CD4-positive, alpha-beta T cell treated with Interleukin-4 for 1 hour (primary cell): ENCODE measurements around the gene NGDN.

ENCODE experiments used
- DNase-seq, 2 donors: peaks; one replicate each; pipeline ENCODE4 v3.0.0-alpha.2; 2020 to 2022

The NGDN gene

DNA sequence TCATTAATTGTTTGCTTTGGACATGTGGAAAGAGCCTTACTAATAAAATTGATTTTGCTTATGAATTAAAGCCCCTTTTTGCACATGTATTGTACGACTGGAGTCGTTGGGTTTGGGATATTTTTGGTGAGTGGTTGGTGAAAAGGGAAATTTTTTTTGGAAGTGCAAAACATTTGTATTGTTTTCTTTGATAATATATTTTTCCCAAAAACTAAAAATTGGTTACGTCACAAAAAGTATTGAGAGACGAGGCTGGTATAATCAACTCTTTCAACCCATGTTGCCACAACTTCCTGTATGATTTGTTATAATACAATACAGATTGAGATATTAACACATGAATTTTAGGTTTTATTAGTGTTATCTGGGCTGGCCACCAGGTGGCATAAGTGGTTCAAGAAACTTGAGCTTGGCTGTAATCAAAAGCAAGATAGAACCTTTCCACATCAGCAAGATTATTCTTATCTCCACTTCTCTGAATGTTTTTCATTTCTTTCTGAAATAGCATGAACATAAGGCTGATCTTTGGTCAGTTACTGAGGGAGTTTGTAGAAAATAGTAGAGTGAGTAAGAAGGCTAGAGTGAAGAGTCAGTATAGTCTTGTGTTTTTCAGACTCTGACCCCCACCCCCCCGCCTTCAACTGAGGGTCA is 8.7 kb downstream of the NGDN start:
- peak; percentile 70 to 82 for DNase-seq

DNA sequence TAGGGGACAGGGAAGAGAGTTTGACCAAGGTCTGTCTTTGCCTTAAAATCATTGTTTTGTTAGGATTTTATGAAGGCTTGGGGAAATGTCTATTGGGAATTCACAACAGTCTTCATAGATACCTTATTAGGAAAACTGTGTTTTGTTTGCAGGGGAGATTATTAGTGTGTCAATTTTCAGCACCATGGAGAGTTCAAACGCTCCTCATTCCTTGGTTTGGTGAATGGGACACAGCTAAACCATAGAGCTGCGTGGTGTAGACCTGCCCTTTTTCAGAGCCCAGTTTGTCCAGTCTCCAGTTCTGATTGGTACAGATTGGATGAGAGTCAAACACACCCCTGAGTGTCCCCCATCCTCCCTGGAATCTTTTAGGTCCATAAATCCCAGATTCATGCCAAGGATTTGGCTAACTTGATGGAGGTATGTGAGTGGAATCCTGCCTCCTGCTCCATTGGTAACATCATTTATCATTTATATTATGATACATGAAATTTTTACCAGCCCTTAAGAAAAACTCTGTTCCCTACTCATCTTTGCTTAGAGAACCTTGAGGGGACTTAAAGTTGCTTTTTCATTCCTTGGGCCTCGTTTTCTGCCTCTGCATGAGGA is 12.0 kb downstream of the NGDN start:
- no peak for DNase-seq

DNA sequence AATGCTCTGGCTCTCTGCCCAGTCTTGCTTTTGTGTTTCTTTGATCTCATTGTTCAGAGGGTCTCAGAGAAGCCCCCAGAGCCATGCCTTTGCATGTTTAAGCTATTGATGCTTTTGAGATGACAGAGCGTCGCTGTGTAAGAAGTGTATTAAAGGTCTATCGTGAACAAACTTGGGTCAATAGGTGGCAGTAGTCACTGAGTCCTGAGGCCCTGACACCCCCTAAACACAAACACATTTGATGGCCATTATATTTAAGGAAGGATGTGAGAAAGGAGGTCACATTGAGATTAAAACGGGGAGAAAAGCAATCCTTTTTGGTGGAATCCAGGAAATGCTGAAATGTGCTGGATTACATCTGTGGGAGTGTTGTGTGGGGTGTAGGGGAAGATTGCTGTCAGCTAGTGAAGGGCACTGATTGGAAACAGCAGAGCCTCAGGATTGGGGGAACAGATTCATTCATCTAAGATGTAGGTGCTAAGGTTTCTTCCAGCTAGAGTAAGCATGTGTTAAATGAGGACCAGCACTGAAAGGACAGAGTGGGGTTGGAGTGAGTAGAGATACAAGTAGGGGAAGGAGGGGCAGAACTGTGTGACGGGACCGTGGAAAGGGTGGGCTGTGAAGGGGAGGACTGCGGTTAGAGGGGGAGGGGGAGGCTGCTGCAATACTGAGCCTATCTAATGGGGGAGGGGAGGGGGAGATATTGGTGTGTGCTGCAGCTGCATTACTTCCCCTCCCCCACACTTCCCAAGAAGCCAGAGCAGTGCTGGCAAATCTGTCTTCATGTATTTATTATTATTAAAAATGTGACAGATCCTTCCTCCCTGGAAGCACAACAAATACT is 12.7 kb downstream of the NGDN start:
- DNase-seq, result no peak

DNA sequence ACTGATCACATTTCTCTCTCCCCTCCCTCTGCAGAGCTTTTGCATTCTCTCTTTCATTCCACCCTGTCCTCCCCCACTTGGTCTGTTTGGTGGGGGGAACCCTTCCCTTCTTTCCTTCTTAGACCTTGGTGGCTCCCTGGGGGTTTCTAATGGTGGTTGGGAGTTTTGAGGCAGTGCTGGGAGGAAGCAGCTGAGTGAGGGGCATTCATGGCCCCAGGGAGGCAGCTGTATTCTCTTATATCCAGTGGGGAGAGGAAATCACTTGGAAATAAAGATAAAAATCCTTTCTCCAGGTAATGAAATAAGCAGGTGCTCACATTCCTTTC is 13.3 kb downstream of the NGDN start:
- no peak for DNase-seq

DNA sequence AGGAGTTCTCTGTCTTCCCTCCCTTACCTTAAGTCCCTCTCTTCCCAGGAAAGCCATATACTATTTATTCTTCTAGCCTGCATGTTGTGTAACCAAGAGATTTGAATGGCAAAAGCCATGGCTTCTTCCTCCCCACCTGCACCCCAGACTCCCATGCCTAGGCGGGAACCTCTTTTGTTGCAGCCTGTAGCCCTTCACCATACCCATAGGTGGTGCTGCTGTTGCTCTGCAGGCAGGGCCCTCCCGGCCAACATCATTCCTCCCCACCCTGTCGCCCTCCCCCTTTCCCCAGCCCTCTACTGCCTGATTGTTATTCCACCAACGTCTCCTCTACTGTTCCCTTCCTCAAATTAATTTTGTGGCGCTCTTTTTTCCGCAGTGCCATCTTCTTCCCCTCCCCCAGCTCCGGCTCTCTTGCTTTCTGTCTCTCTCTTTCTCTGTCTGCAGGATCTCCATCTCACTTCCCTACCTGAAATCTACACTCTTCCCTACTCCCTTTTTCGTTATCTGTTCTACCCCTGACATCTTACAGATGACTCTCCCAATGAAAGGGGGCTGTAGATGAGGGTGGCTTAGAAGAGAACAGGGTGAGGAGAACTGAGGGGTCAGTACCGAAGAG is 13.8 kb downstream of the NGDN start:
- DNase-seq, result no peak

DNA sequence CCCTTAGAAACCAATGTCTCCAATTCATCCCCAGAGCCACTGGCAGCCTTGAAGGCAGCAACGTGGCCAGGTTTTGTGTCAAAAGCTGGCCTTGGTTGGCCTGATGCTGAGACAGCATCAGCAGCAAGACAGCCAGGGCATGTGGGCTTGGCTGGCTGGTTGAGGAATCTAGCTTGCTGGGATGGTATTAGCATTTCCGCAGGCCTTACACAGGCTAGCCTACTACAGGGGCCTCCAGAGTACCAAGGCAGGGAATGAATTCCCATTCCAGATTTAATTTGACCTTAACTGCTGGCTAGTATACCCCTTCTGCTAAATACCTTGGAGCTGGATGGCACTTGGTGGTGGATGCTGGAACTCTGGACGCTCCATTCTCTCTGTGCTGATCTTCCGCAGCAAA is 15.8 kb downstream of the NGDN start:
- no peak for DNase-seq

DNA sequence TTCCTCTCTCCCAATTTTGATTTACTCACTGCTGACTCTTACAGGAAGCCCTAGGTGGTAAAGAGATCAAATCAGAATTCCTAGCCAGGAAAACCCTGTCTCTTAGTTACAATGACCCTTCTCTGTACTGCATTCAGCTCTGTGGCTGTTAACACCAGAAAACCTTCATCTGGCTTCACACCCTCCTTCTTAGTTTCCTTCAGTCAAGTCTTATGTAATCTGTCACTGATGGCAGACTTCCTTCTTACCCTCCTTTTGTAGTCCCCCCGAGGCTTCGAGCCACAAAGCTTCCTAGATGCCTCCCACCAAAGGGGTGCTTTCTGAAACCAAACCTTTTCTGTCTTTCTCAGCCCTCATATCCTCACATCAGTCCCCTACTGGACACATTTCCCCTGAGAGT is 16.5 kb downstream of the NGDN start:
- no peak for DNase-seq

DNA sequence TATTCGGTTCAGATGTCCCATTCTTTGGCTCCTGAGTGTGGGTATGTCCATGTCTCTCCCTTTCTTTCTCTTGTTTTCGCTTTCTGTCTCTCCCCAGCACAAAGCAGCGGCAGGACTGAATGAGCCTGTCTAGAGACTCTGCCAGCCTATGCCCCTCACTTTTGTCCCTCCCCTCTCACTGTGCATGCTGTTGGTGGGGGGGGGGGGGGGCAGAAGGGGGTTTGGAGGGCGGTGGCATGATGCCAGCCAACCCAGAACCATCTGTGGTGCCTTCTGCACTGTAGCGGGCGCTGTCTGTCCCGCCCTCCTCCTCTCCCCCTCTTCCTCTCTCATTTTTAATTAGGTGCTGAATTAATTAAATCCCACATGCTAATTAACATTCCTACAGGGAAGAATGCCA is 17.7 kb downstream of the NGDN start:
- DNase-seq, result no peak

DNA sequence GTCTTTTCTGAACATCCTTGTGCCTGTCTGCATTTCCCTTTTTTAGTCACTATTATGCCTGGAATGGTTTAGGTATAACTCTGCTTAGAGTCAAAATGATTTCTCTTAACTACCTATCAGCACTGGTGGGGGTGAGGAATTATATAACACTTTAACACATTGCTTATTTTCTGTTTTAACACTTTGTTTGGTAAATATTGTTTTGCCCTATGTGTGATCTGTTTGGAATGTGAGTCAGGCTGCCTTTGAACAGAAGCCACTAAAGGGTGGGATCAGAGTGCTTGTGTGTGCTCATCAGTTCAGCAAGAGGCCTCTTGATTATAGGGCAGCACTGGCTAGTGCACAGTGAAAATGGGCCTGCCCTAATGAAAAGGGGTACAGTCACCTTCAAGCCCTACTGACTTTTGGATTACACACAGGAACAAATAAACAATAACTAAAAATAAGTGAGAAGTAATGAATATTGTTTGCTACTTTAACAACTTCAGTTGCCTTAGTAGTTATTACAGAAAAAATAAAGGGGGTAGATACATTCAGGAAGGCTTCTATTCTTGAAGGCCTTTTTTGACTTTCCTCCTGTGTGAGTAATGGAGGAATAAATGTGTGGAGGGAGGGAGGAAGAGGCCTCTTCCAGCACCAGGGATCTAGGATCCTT is 23.2 kb downstream of the NGDN start:
- DNase-seq, result no peak

DNA sequence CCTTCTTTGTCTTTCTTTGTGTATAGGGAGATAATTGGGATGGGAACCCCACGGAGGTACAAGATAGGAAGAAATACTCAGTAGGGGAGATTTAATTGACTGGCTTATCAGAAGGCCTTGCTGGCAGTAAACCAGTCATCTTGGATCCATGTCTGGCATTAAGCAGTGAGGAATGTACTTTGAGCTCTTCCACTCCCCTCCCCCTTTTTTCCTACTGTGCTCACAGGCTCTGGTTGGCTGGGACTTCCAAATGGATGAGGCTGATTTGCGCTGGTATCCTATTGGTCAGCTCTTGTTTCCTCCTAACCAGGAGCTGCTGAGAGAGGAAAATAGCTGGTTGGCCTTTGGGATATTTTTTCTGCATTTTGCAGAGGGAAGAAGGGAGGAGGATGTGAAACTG is 24.7 kb downstream of the NGDN start:
- DNase-seq, result no peak

DNA sequence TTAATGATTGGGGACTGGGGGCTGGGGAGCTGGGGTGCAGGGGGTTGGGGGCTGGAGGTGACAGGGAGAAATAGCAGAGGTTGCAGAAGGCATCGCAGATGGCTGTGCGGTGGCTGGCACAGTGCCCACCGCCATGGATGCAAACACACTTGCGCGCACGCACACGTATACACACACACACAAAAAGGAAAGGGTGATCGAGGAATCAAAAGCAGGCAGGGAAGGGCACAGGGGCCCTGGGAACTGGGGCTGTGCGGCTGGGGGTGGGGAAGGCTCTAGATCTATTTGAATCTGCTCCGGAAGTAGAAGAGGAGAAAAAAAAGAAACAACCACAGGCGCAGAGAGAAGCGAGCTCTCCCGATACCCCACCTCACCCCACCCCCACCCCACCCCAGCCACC is 42.7 kb downstream of the NGDN start:
- DNase-seq, result no peak

DNA sequence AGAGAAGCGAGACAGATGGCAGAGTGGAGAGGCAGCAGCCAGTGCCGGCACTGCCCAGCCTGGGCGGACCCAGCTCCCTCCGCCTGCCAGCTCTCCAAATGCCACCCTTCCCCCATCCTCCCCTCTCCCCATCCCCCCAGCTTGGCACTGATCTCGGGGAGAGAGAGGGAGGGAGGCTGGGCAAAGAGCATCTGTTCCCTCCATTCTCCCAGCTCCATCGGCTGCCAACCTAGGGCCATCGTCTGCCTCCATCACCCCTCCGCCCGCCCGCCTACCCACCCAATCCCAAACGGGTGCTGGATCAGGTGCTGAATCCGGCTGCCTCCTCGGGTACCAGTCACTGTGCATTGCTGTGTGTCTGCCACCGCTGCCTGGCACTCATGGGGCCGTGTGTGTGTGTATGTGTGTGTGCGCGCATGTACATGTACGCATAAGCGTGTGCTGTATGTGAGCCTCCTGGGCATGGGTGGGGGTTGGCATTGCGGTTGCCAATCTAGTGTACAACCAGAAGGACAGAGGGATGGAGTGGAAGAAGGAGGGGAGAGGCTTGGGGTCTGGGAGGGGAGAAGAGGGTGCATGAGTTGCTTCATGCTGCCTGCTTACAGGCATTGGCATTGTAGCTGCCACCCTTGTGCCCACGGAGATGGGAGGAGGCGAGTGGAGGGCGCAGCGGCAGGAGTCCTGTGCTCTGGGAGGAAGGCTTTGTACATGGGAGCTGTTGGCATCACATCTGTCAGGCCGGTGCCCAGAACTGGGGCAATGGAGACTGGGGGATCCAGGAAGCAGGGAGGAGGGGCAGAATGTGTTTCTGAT is 43.7 kb downstream of the NGDN start:
- DNase-seq, result no peak

DNA sequence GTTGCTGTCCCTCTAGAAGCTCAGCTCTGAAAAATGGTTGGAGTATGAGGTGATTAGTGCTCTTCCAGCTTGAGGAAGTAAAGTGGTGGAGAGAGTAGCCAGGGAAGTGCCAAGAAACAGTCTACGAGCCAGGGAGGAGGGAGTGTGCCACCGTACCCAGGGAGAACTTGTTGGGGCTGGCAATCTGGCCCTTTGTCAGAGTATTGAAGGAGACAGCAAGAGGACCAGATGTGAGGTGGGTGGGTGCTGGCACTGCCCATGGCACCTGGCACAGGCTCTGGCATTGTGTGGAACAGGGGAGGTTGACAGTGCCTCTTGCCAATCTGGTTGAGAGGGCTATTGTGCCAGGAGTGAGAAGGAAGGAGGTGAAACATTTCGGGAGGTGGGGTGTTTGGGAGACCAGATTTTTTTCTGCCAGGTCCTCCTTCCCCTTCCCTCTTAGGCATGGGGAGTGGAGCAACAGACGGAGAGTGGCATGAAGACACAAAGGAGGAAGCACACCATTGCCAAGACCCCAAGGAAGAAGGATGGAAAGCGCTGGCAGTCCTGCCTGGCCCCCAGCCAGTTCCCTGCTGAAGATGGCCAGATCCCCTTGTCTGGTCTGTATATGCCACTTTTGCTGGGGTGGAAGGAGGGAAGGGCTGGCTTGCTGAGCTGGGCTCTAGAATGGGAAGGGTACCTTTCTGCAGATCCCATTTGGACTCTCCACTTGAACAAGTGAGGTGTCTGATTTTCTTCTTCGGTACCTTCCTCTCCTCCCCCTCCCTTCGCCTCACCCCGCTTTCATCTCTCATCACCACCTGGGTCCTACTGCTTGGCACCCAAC is 44.5 kb downstream of the NGDN start:
- no peak for DNase-seq

DNA sequence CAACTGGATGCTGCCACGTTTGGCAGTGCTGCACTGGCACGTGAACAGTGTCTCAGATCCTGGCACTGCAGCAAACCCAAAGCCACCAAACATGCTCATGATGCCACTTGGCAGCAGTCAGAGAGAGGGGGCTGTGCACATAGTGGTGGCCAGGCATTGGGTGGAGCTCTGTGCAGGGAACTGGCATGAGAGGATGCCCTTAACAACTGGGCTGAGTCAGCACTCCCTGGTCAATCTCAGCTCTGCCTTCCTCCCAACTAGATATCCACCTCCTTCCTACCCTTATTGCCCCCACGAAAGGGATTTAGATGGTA is 45.1 kb downstream of the NGDN start:
- no peak for DNase-seq

DNA sequence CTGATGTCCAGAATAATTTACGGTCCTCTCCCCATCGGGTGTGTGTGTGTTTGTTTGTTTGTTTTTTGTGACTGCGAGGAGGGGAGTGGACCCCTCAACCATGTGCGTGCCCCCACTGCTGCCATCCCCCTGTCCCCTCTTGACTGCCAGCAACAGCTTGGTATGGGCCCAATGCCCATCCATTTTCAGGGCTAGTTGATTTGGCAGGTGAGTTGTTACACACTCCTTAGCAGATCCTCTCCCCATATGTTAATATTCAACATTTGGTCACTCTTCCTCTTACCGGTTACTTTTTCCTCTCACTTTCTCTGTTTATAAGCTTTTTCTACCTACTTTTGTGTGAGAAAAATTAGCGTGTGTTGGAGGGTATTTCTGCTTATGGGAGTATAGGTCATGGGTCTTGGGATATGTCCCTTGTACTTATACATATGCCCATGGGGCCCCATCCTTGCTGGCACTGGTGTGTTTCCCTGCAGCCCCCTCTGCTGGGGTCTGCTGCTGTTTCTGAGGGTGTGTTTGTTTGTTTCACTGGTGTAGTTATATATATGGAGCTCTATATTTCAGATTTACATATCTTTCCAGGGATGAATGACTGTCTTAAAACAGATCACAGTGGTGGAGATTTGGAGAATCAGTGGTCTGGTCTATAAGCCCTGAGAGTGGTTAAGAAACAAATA is 48.3 kb downstream of the NGDN start:
- no peak for DNase-seq

DNA sequence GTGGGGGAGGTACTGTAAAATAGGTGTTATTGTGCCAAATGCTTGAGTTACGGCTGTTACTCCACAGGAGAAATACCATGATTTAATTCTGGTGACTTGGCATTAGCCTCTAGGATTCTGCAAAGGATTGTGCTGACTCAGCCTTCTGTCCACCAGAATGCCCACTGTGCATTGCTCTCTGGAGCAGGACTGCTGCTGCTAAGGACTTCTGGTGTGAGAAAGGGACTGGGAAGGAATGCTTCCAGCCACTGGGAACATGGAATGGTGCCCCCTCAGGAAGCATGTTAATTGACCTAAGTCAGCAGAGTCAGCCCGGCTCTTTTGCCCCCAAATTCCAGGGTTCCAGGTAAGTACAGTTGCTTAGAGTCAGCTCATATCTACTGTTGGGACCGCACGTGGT is 49.2 kb downstream of the NGDN start:
- DNase-seq, result no peak

DNA sequence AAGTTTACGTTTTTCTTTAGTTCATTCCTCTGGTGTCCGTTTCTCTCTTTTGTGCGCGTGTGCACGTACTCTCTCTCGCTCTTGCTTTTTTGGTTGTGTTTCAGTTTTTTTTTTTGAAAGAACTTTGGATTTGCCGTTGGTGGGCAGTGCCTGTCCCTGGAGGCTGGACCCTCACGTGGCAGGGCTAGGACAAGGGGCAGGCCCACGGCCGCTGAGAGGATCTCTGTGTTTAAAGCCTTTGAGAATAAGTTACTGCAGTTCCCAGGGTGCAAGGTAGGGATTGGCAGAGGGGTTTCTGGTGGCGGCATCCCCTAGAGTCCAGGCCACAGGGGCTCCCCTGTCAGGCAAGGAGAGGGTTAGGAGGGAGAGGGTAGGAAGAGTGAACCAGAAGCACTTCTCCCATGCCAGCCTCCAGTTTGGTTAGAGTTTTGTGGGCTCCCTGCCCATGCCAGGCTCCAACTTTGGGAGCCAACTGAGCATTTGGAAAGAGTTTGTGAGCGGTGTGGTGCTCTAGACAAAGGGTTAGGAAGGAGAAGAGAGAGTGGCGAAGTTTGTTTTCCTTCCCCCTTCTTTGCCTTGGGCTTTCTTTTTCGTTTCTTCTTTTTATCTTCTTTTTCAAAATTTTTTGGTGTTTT is 51.5 kb downstream of the NGDN start:
- no peak for DNase-seq

DNA sequence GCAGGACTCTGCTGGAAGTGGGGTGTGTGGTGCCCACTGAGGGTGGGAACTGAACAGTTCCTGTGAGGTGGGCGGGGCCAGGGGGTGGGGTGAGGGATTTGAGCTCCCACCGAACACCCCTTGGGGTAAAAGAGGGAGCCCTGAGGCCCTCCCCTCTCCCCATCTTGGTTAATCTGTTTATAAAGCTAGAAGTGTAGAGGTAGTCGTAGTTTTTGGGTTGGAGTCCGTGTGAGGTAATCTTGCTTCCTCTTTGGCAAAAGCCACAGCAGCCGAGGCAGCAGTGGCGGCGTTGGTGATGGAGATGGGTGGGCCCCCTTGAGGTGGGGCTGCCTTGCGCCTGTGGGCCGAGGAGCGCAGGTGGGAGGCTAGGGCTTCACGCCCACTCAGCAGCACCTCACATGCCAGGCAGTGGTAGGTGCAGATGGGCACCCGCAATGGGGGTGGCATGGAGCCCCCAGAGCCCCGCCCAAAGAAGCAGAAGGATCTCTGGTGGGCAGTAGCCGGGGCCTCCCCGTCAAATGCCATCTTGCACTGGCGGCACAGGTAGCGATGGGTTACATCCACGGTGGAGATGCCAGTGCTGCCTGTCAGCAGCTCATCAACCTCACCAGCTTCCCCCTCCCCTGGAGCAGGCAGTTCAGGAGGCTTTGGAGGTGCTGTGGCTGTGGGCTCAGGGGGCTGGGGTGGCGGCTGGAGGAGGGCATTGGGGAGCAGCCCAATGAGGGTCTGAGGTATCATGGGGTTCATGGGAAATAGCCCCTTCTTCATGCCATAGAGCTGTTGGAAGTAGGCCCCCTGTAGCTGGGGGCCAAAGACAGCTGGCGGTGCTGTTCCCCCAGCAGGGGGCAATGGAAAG is 52.5 kb downstream of the NGDN start:
- DNase-seq, result no peak

DNA sequence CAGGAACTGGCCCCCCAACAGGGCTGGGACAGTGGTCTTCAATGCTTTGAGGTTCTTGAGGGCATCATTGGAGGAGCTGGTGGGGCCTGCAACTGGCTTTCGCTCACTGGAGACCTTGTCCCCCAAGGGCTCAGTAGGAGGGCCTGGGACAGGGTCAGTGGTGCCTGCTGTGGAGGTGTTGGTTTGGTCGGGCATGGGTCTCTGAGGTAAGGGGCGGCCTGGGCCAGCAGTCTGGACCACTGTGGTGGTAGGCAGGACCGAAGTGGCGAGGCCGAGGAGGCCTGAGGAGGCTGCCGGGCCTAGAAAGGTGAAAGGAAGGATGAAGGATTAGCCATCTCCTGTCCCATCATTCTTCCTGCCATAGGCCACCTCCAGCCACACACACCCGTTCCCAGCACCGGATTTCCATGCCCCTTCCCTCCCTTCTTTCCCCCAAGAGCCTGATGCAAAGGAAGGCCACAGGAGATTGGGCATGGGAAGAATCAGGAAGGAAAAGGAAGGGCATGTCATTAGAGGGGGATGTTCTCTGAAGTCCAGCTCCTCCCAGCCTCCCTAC is 53.2 kb downstream of the NGDN start:
- no peak for DNase-seq
